ENCODE data around the gene SPG11.
"Not testable (repeated sequence)": the region's sequence is repeated elsewhere in the genome, so short reads cannot be mapped to it uniquely, and the experiment has no call there.

The SPG11 gene

GRCh38 chr15:44573386-44573785 lies 90.1 kb downstream of the SPG11 start:
- no peak overlapping the region for H3K27ac ChIP-seq (ENCODE audit: low read length)
- H3K9ac ChIP-seq (ENCODE audit: low read length): no peak overlapping the region
- H3K36me3 ChIP-seq (ENCODE audit: control insufficient read depth, low read depth, low read length): peaks cover 7% of the 10 kb centered on the region
- no peaks in the 10 kb centered on the region for H3K9me3 ChIP-seq (ENCODE audit: control insufficient read depth, low read depth, low read length)
- H3K27me3 ChIP-seq (ENCODE audit: control insufficient read depth, insufficient read depth, low read length): no peaks in the 10 kb centered on the region
- no peak overlapping the region for H3K4me3 ChIP-seq (ENCODE audit: low read length)
- H3K4me1 ChIP-seq (ENCODE audit: control insufficient read depth, low read depth, low read length): no peaks in the 10 kb centered on the region

- no peaks in the 10 kb centered on the region for H3K4me1 ChIP-seq (ENCODE audit: control insufficient read depth, low read depth, low read length)
- no peaks in the 10 kb centered on the region for H3K27me3 ChIP-seq (ENCODE audit: control insufficient read depth, insufficient read depth, low read length)
- H3K27ac ChIP-seq (ENCODE audit: low read length): no peak overlapping the region
- no peak overlapping the region for H3K9ac ChIP-seq (ENCODE audit: low read length)
- H3K4me3 ChIP-seq (ENCODE audit: low read length): no peak overlapping the region
- H3K9me3 ChIP-seq (ENCODE audit: control insufficient read depth, low read depth, low read length): peaks cover 3% of the 10 kb centered on the region
- H3K36me3 ChIP-seq (ENCODE audit: control insufficient read depth, low read depth, low read length): peaks cover 18% of the 10 kb centered on the region
Observed at GRCh38 chr15:44570361-44570760, 93.1 kb downstream of the SPG11 start.

- H3K4me1 ChIP-seq (ENCODE audit: control insufficient read depth, low read depth, low read length): no peaks in the 10 kb centered on the region
- no peaks in the 10 kb centered on the region for H3K27me3 ChIP-seq (ENCODE audit: control insufficient read depth, insufficient read depth, low read length)
- H3K27ac ChIP-seq (ENCODE audit: low read length): no peak overlapping the region
- H3K4me3 ChIP-seq (ENCODE audit: low read length): no peak overlapping the region
- peaks cover 24% of the 10 kb centered on the region for H3K36me3 ChIP-seq (ENCODE audit: control insufficient read depth, low read depth, low read length)
- H3K9ac ChIP-seq (ENCODE audit: low read length): no peak overlapping the region
- peaks cover 13% of the 10 kb centered on the region for H3K9me3 ChIP-seq (ENCODE audit: control insufficient read depth, low read depth, low read length)
Observed at GRCh38 chr15:44569316-44569715, 94.1 kb downstream of the SPG11 start.

GRCh38 chr15:44568338-44568737 lies 95.1 kb downstream of the SPG11 start:
- Histone ChIP-seq H3K4me1 (ENCODE audit: control insufficient read depth, low read depth, low read length) (no peaks in the 10 kb centered on the region), H3K27me3 (ENCODE audit: control insufficient read depth, insufficient read depth, low read length) (no peaks in the 10 kb centered on the region), H3K4me3 (ENCODE audit: low read length) (no peak overlapping the region), H3K9me3 (ENCODE audit: control insufficient read depth, low read depth, low read length) (peaks cover 13% of the 10 kb centered on the region), H3K27ac (ENCODE audit: low read length) (no peak overlapping the region), H3K9ac (ENCODE audit: low read length) (no peak overlapping the region), H3K36me3 (ENCODE audit: control insufficient read depth, low read depth, low read length) (peaks cover 32% of the 10 kb centered on the region)

GRCh38 chr15:44566155-44566540 lies 97.3 kb downstream of the SPG11 start:
- H3K27ac ChIP-seq (ENCODE audit: low read length): no peak overlapping the region
- peaks cover 49% of the 10 kb centered on the region for H3K36me3 ChIP-seq (ENCODE audit: control insufficient read depth, low read depth, low read length)
- H3K27me3 ChIP-seq (ENCODE audit: control insufficient read depth, insufficient read depth, low read length): no peaks in the 10 kb centered on the region

GRCh38 chr15:44565387-44566154 lies 97.9 kb downstream of the SPG11 start:
- H3K9ac ChIP-seq (ENCODE audit: low read length): no peak overlapping the region
- no peak overlapping the region for H3K4me3 ChIP-seq (ENCODE audit: low read length)
- H3K4me1 ChIP-seq (ENCODE audit: control insufficient read depth, low read depth, low read length): no peaks in the 10 kb centered on the region
- no peak overlapping the region for H3K27ac ChIP-seq (ENCODE audit: low read length)
- H3K27me3 ChIP-seq (ENCODE audit: control insufficient read depth, insufficient read depth, low read length): no peaks in the 10 kb centered on the region
- peaks cover 55% of the 10 kb centered on the region for H3K36me3 ChIP-seq (ENCODE audit: control insufficient read depth, low read depth, low read length)
- H3K9me3 ChIP-seq (ENCODE audit: control insufficient read depth, low read depth, low read length): peaks cover 13% of the 10 kb centered on the region

More at GRCh38 chr15:44566155-44566540, 97.3 kb downstream of the SPG11 start:
- Histone ChIP-seq H3K9me3 (ENCODE audit: control insufficient read depth, low read depth, low read length) (peaks cover 13% of the 10 kb centered on the region), H3K4me1 (ENCODE audit: control insufficient read depth, low read depth, low read length) (no peaks in the 10 kb centered on the region), H3K9ac (ENCODE audit: low read length) (no peak overlapping the region), H3K4me3 (ENCODE audit: low read length) (no peak overlapping the region)

- H3K36me3 ChIP-seq (ENCODE audit: control insufficient read depth, low read depth, low read length): peaks cover 82% of the 10 kb centered on the region
- not testable (repeated sequence) for H3K27ac ChIP-seq (ENCODE audit: low read length); H3K4me3 ChIP-seq (ENCODE audit: low read length); H3K9ac ChIP-seq (ENCODE audit: low read length); H3K27me3 ChIP-seq (ENCODE audit: control insufficient read depth, insufficient read depth, low read length); H3K4me1 ChIP-seq (ENCODE audit: control insufficient read depth, low read depth, low read length)
- H3K9me3 ChIP-seq (ENCODE audit: control insufficient read depth, low read depth, low read length): peaks cover 13% of the 10 kb centered on the region
Observed at GRCh38 chr15:44560926-44561325, 102.5 kb downstream of the SPG11 start.

- Histone ChIP-seq H3K9ac (ENCODE audit: low read length) (no peak overlapping the region), H3K27me3 (ENCODE audit: control insufficient read depth, insufficient read depth, low read length) (no peaks in the 10 kb centered on the region), H3K36me3 (ENCODE audit: control insufficient read depth, low read depth, low read length) (peaks cover 65% of the 10 kb centered on the region), H3K4me3 (ENCODE audit: low read length) (no peak overlapping the region), H3K9me3 (ENCODE audit: control insufficient read depth, low read depth, low read length) (no peaks in the 10 kb centered on the region), H3K4me1 (ENCODE audit: control insufficient read depth, low read depth, low read length) (no peaks in the 10 kb centered on the region), H3K27ac (ENCODE audit: low read length) (no peak overlapping the region)
Observed at GRCh38 chr15:44554934-44555723, 108.3 kb downstream of the SPG11 start.

GRCh38 chr15:44550734-44551133 lies 112.7 kb downstream of the SPG11 start:
- no peaks in the 10 kb centered on the region for H3K4me1 ChIP-seq (ENCODE audit: control insufficient read depth, low read depth, low read length)
- H3K9ac ChIP-seq (ENCODE audit: low read length): no peak overlapping the region
- no peak overlapping the region for H3K27ac ChIP-seq (ENCODE audit: low read length)
- no peaks in the 10 kb centered on the region for H3K9me3 ChIP-seq (ENCODE audit: control insufficient read depth, low read depth, low read length)
- no peak overlapping the region for H3K4me3 ChIP-seq (ENCODE audit: low read length)
- H3K27me3 ChIP-seq (ENCODE audit: control insufficient read depth, insufficient read depth, low read length): no peaks in the 10 kb centered on the region
- peaks cover 41% of the 10 kb centered on the region for H3K36me3 ChIP-seq (ENCODE audit: control insufficient read depth, low read depth, low read length)

- Histone ChIP-seq H3K27me3 (ENCODE audit: control insufficient read depth, insufficient read depth, low read length) (no peaks in the 10 kb centered on the region), H3K4me1 (ENCODE audit: control insufficient read depth, low read depth, low read length) (no peaks in the 10 kb centered on the region), H3K36me3 (ENCODE audit: control insufficient read depth, low read depth, low read length) (peaks cover 37% of the 10 kb centered on the region), H3K9me3 (ENCODE audit: control insufficient read depth, low read depth, low read length) (no peaks in the 10 kb centered on the region), H3K9ac (ENCODE audit: low read length) (no peak overlapping the region), H3K4me3 (ENCODE audit: low read length) (no peak overlapping the region), H3K27ac (ENCODE audit: low read length) (no peak overlapping the region)
Observed at GRCh38 chr15:44550256-44550655, 113.2 kb downstream of the SPG11 start.

GRCh38 chr15:44549152-44549551 lies 114.3 kb downstream of the SPG11 start:
- H3K9me3 ChIP-seq (ENCODE audit: control insufficient read depth, low read depth, low read length); H3K27me3 ChIP-seq (ENCODE audit: control insufficient read depth, insufficient read depth, low read length); H3K27ac ChIP-seq (ENCODE audit: low read length); H3K4me3 ChIP-seq (ENCODE audit: low read length); H3K4me1 ChIP-seq (ENCODE audit: control insufficient read depth, low read depth, low read length); H3K9ac ChIP-seq (ENCODE audit: low read length): not testable (repeated sequence)
- peaks cover 26% of the 10 kb centered on the region for H3K36me3 ChIP-seq (ENCODE audit: control insufficient read depth, low read depth, low read length)

All from iPS-18a (cell line).